ENCODE data around the gene TEKT5. TPM values are rescaled to one million over a fixed set of nuclear protein-coding genes. Genes with fewer than 3 reads are reported as not detected.

Gene TEKT5
- total RNA-seq, 1 experiment from 2014 or later: not detected

DNA sequence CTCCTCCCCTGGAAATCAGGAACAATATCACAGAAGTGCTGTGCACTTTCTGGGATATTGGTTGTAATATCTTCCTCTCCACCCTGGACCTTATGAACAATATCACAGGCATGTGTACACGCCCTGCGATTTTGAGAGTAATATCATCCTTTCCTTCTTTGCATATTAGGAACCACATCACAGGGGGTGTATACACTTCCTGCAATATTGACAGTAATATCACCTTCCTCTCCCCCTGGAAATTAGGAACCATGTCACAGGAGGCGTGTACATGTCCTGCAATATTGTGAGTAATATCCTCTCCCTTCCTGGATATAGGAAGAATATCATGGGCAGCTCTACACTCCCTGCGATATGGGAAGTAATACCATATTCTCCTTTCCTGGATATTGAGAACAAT, 14.2 kb upstream of the TEKT5 start:
- ChIA-PET CTCF (no interaction called here), POLR2A (ENCODE audit: low non-redundant PET) (no interaction called here)
- no peak for TF ChIP-seq EZH2 (IDR thresholded peaks at IDR 0.05; ENCODE audit: borderline replicate concordance, low read depth, low read length, poor library complexity, severe bottlenecking)
- TF ChIP-seq CTCF (conservative IDR thresholded peaks at IDR 0.05; ENCODE audit: low read depth, low read length): no peak
- Histone ChIP-seq H3K36me3 (ENCODE audit: insufficient read depth, low read length, poor library complexity, severe bottlenecking) (no peaks in the 10 kb centered on the region), H3K4me3 (ENCODE audit: low read depth, low read length, poor library complexity, severe bottlenecking) (no peak overlapping the region), H3K27ac (ENCODE audit: low read depth, low read length, poor library complexity, severe bottlenecking) (no peak overlapping the region), H3K9me3 (ENCODE audit: low read depth, low read length, poor library complexity, severe bottlenecking) (no peaks in the 10 kb centered on the region), H3K27me3 (replicated peaks; ENCODE audit: insufficient read depth, low read depth, low read length, poor library complexity) (no peaks in the 10 kb centered on the region), H3K4me1 (ENCODE audit: insufficient read depth, low read length, poor library complexity, severe bottlenecking) (no peaks in the 10 kb centered on the region)
- BruUV-seq (replicated peaks): no TSS peak
- no peak for DNase-seq (ENCODE audit: low spot score)
- intact Hi-C loops (cut with micrococcal nuclease; ENCODE audit: unreplicated experiment): no loop called here

- H3K27me3 ChIP-seq (replicated peaks; ENCODE audit: insufficient read depth, low read depth, low read length, poor library complexity): no peaks in the 10 kb centered on the region
- intact Hi-C loops (cut with micrococcal nuclease; ENCODE audit: unreplicated experiment): no loop called here
- no peaks in the 10 kb centered on the region for H3K9me3 ChIP-seq (ENCODE audit: low read depth, low read length, poor library complexity, severe bottlenecking)
- ChIA-PET POLR2A (ENCODE audit: low non-redundant PET) (no interaction called here), CTCF (no interaction called here)
- H3K27ac ChIP-seq (ENCODE audit: low read depth, low read length, poor library complexity, severe bottlenecking): no peak overlapping the region
- no peaks in the 10 kb centered on the region for H3K4me1 ChIP-seq (ENCODE audit: insufficient read depth, low read length, poor library complexity, severe bottlenecking)
- H3K4me3 ChIP-seq (ENCODE audit: low read depth, low read length, poor library complexity, severe bottlenecking): no peak overlapping the region
- DNase-seq (ENCODE audit: low spot score): no peak
- no peaks in the 10 kb centered on the region for H3K36me3 ChIP-seq (ENCODE audit: insufficient read depth, low read length, poor library complexity, severe bottlenecking)
- BruUV-seq (replicated peaks): no TSS peak
- TF ChIP-seq CTCF (conservative IDR thresholded peaks at IDR 0.05; ENCODE audit: low read depth, low read length) (no peak), EZH2 (IDR thresholded peaks at IDR 0.05; ENCODE audit: borderline replicate concordance, low read depth, low read length, poor library complexity, severe bottlenecking) (no peak)
These were observed 5.0 kb upstream of the TEKT5 start for GRCh38 chr16:10699756-10700155.

DNA sequence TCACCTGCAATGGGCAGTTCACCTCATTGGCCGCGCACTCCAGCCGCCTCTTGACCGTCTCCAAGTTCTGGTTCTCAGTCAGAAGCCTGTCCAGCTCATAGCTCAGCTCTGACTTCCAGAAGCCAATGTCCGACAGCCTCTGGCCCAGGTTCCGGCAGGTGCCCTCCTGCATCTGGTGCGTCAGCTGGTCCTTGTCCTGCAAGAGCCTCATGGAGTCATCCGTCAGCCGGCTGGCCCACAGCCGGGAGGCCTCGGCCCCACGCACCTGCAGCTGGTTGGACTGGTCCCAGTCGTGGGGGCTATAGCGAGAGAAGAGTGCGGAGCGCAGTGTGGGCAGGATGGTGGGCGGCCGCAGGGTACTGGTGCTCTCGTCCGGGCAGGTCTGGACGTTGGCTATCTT, 424 bp downstream of the TEKT5 start:
- POLR2A ChIA-PET (ENCODE audit: low non-redundant PET): no interaction called here
- TF ChIP-seq CTCF (conservative IDR thresholded peaks at IDR 0.05; ENCODE audit: low read depth, low read length): no peak
- no peak for TF ChIP-seq EZH2 (IDR thresholded peaks at IDR 0.05; ENCODE audit: borderline replicate concordance, low read depth, low read length, poor library complexity, severe bottlenecking)
- H3K36me3 ChIP-seq (ENCODE audit: insufficient read depth, low read length, poor library complexity, severe bottlenecking): no peaks in the 10 kb centered on the region
- BruUV-seq (replicated peaks): no TSS peak
- H3K9me3 ChIP-seq (ENCODE audit: low read depth, low read length, poor library complexity, severe bottlenecking): no peaks in the 10 kb centered on the region
- no peak for DNase-seq (ENCODE audit: low spot score)
- H3K27me3 ChIP-seq (replicated peaks; ENCODE audit: insufficient read depth, low read depth, low read length, poor library complexity): no peaks in the 10 kb centered on the region
- H3K4me3 ChIP-seq (ENCODE audit: low read depth, low read length, poor library complexity, severe bottlenecking): no peak overlapping the region
- H3K27ac ChIP-seq (ENCODE audit: low read depth, low read length, poor library complexity, severe bottlenecking): no peak overlapping the region
- no peaks in the 10 kb centered on the region for H3K4me1 ChIP-seq (ENCODE audit: insufficient read depth, low read length, poor library complexity, severe bottlenecking)
- CTCF ChIA-PET: no interaction called here
- intact Hi-C loops (cut with micrococcal nuclease; ENCODE audit: unreplicated experiment): no loop called here

Data from A673 (cell line).